Measurements from ENCODE around the gene MACROD2.
"Not testable (repeated sequence)": the region's sequence is repeated elsewhere in the genome, so short reads cannot be mapped to it uniquely, and the experiment has no call there.

MACROD2 gene

GRCh38 chr20:14947946-14948345, 952.6 kb downstream of the MACROD2 start:
- DNase-seq (ENCODE audit: low read depth in 2 of 2): no peak

- no peak for DNase-seq (ENCODE audit: low read depth in 2 of 2)
Observed at GRCh38 chr20:14948416-14948815, 953.1 kb downstream of the MACROD2 start.

- DNase-seq (ENCODE audit: low read depth in 2 of 2): no peak
Observed at GRCh38 chr20:14950633-14951032, 955.3 kb downstream of the MACROD2 start.

- no peak for DNase-seq (ENCODE audit: low read depth in 2 of 2)
Observed at GRCh38 chr20:14951105-14951504, 955.8 kb downstream of the MACROD2 start.

- no peak for DNase-seq (ENCODE audit: low read depth in 2 of 2)
Observed at GRCh38 chr20:14951707-14952418, 956.5 kb downstream of the MACROD2 start.

GRCh38 chr20:14953736-14954135, 958.4 kb downstream of the MACROD2 start:
- no peak for DNase-seq (ENCODE audit: low read depth in 2 of 2)

GRCh38 chr20:14955399-14955798, 960.1 kb downstream of the MACROD2 start:
- DNase-seq (ENCODE audit: low read depth in 2 of 2): no peak

- DNase-seq (ENCODE audit: low read depth in 2 of 2): no peak
Observed at GRCh38 chr20:14956026-14956425, 960.7 kb downstream of the MACROD2 start.

GRCh38 chr20:14956538-14956937, 961.2 kb downstream of the MACROD2 start:
- no peak for DNase-seq (ENCODE audit: low read depth in 2 of 2)

- DNase-seq (ENCODE audit: low read depth in 2 of 2): no peak
Observed at GRCh38 chr20:14957402-14957801, 962.1 kb downstream of the MACROD2 start.

GRCh38 chr20:14958626-14959025, 963.3 kb downstream of the MACROD2 start:
- no peak for DNase-seq (ENCODE audit: low read depth in 2 of 2)

- no peak for DNase-seq (ENCODE audit: low read depth in 2 of 2)
Observed at GRCh38 chr20:14959506-14960475, 964.5 kb downstream of the MACROD2 start.

GRCh38 chr20:14960831-14961230, 965.5 kb downstream of the MACROD2 start:
- DNase-seq (ENCODE audit: low read depth in 2 of 2): no peak

GRCh38 chr20:14963262-14963663, 967.9 kb downstream of the MACROD2 start:
- DNase-seq (ENCODE audit: low read depth in 2 of 2): no peak

- DNase-seq (ENCODE audit: low read depth in 2 of 2): no peak
Observed at GRCh38 chr20:14966203-14966602, 970.9 kb downstream of the MACROD2 start.

- no peak for DNase-seq (ENCODE audit: low read depth in 2 of 2)
Observed at GRCh38 chr20:14966808-14967207, 971.5 kb downstream of the MACROD2 start.

- no peak for DNase-seq (ENCODE audit: low read depth in 2 of 2)
Observed at GRCh38 chr20:14972256-14972655, 976.9 kb downstream of the MACROD2 start.

GRCh38 chr20:14972690-14973089, 977.4 kb downstream of the MACROD2 start:
- no peak for DNase-seq (ENCODE audit: low read depth in 2 of 2)

GRCh38 chr20:14979453-14979986, 984.2 kb downstream of the MACROD2 start:
- no peak for DNase-seq (ENCODE audit: low read depth in 2 of 2)

GRCh38 chr20:14981486-14981885, 986.2 kb downstream of the MACROD2 start:
- DNase-seq (ENCODE audit: low read depth in 2 of 2): not testable (repeated sequence)

GRCh38 chr20:14982324-14982723, 987.0 kb downstream of the MACROD2 start:
- DNase-seq (ENCODE audit: low read depth in 2 of 2): not testable (repeated sequence)

GRCh38 chr20:14984305-14984704, 989.0 kb downstream of the MACROD2 start:
- DNase-seq (ENCODE audit: low read depth in 2 of 2): no peak
